Measurements from ENCODE around the gene CFAP141.

CFAP141 gene

GRCh38 chr1:154190550-154190949 lies 15.6 kb downstream of the CFAP141 start:
- TF ChIP-seq YY1 (IDR thresholded peaks at IDR 0.05; ENCODE audit: insufficient read depth, insufficient read length) (no peak), SUZ12 (IDR thresholded peaks at IDR 0.05; ENCODE audit: extremely low read depth, insufficient read depth, insufficient read length) (no peak)
- DNase-seq (ENCODE audit: low read depth, low spot score): no peak
- no peak overlapping the region for H3K4me3 ChIP-seq (ENCODE audit: insufficient read length, low read depth)
- H3K9me3 ChIP-seq (ENCODE audit: insufficient read depth, low read length): no peaks in the 10 kb centered on the region
- H3K27me3 ChIP-seq (ENCODE audit: insufficient read depth, insufficient read length): peaks cover 5% of the 10 kb centered on the region
- H3K4me1 ChIP-seq (ENCODE audit: insufficient read depth, insufficient read length): peaks cover 7% of the 10 kb centered on the region
- H3K9ac ChIP-seq (ENCODE audit: insufficient read length, low read depth): no peak overlapping the region
- H3K36me3 ChIP-seq (ENCODE audit: insufficient read depth, insufficient read length, low read length): no peaks in the 10 kb centered on the region

GRCh38 chr1:154186852-154187501 lies 19.2 kb downstream of the CFAP141 start:
- Histone ChIP-seq H3K9me3 (ENCODE audit: insufficient read depth, low read length) (no peaks in the 10 kb centered on the region), H3K4me1 (ENCODE audit: insufficient read depth, insufficient read length) (peaks cover 2% of the 10 kb centered on the region), H3K36me3 (ENCODE audit: insufficient read depth, insufficient read length, low read length) (peaks cover 3% of the 10 kb centered on the region), H3K4me3 (ENCODE audit: insufficient read length, low read depth) (no peak overlapping the region), H3K9ac (ENCODE audit: insufficient read length, low read depth) (peak overlapping the region; percentile 14), H3K27me3 (ENCODE audit: insufficient read depth, insufficient read length) (no peaks in the 10 kb centered on the region)
- TF ChIP-seq YY1 (IDR thresholded peaks at IDR 0.05; ENCODE audit: insufficient read depth, insufficient read length): no peak
- TF ChIP-seq SUZ12 (IDR thresholded peaks at IDR 0.05; ENCODE audit: extremely low read depth, insufficient read depth, insufficient read length): no peak
- TF ChIP-seq ZNF274 (IDR thresholded peaks at IDR 0.05; ENCODE audit: low read depth, low read length): no peak
- peak; percentile 80 for DNase-seq (ENCODE audit: low read depth, low spot score)

GRCh38 chr1:154186177-154186576 lies 20.0 kb downstream of the CFAP141 start:
- peaks cover 8% of the 10 kb centered on the region for H3K36me3 ChIP-seq (ENCODE audit: insufficient read depth, insufficient read length, low read length)
- no peak overlapping the region for H3K4me3 ChIP-seq (ENCODE audit: insufficient read length, low read depth)
- H3K27me3 ChIP-seq (ENCODE audit: insufficient read depth, insufficient read length): no peaks in the 10 kb centered on the region
- peak; percentile 84 for DNase-seq (ENCODE audit: low read depth, low spot score)
- peaks cover 2% of the 10 kb centered on the region for H3K4me1 ChIP-seq (ENCODE audit: insufficient read depth, insufficient read length)
- TF ChIP-seq SUZ12 (IDR thresholded peaks at IDR 0.05; ENCODE audit: extremely low read depth, insufficient read depth, insufficient read length): no peak
- no peak for TF ChIP-seq ZNF274 (IDR thresholded peaks at IDR 0.05; ENCODE audit: low read depth, low read length)
- no peak for TF ChIP-seq YY1 (IDR thresholded peaks at IDR 0.05; ENCODE audit: insufficient read depth, insufficient read length)
- H3K9ac ChIP-seq (ENCODE audit: insufficient read length, low read depth): peak overlapping the region; percentile 14
- H3K9me3 ChIP-seq (ENCODE audit: insufficient read depth, low read length): no peaks in the 10 kb centered on the region

GRCh38 chr1:154183046-154183915 lies 22.9 kb downstream of the CFAP141 start:
- H3K27me3 ChIP-seq (ENCODE audit: insufficient read depth, insufficient read length): no peaks in the 10 kb centered on the region
- no peak for TF ChIP-seq ZNF274 (IDR thresholded peaks at IDR 0.05; ENCODE audit: low read depth, low read length)
- peak; percentile 40 for TF ChIP-seq YY1 (IDR thresholded peaks at IDR 0.05; ENCODE audit: insufficient read depth, insufficient read length)
- TF ChIP-seq SUZ12 (IDR thresholded peaks at IDR 0.05; ENCODE audit: extremely low read depth, insufficient read depth, insufficient read length): no peak
- DNase-seq (ENCODE audit: low read depth, low spot score): peak; percentile 99
- peaks cover 35% of the 10 kb centered on the region for H3K36me3 ChIP-seq (ENCODE audit: insufficient read depth, insufficient read length, low read length)
- peaks cover 6% of the 10 kb centered on the region for H3K4me1 ChIP-seq (ENCODE audit: insufficient read depth, insufficient read length)
- peak overlapping the region; percentile 99 for H3K4me3 ChIP-seq (ENCODE audit: insufficient read length, low read depth)
- H3K9me3 ChIP-seq (ENCODE audit: insufficient read depth, low read length): no peaks in the 10 kb centered on the region
- peak overlapping the region; percentile 99 for H3K9ac ChIP-seq (ENCODE audit: insufficient read length, low read depth)

GRCh38 chr1:154182344-154183045 lies 23.6 kb downstream of the CFAP141 start:
- Histone ChIP-seq H3K36me3 (ENCODE audit: insufficient read depth, insufficient read length, low read length) (peaks cover 43% of the 10 kb centered on the region), H3K4me1 (ENCODE audit: insufficient read depth, insufficient read length) (peaks cover 6% of the 10 kb centered on the region), H3K9ac (ENCODE audit: insufficient read length, low read depth) (peak overlapping the region; percentile 99), H3K4me3 (ENCODE audit: insufficient read length, low read depth) (peak overlapping the region; percentile 99), H3K9me3 (ENCODE audit: insufficient read depth, low read length) (no peaks in the 10 kb centered on the region), H3K27me3 (ENCODE audit: insufficient read depth, insufficient read length) (no peaks in the 10 kb centered on the region)
- peak; percentile 39 for DNase-seq (ENCODE audit: low read depth, low spot score)
- TF ChIP-seq YY1 (IDR thresholded peaks at IDR 0.05; ENCODE audit: insufficient read depth, insufficient read length) (no peak), ZNF274 (IDR thresholded peaks at IDR 0.05; ENCODE audit: low read depth, low read length) (no peak), SUZ12 (IDR thresholded peaks at IDR 0.05; ENCODE audit: extremely low read depth, insufficient read depth, insufficient read length) (no peak)

GRCh38 chr1:154181944-154182343 lies 24.2 kb downstream of the CFAP141 start:
- Histone ChIP-seq H3K9ac (ENCODE audit: insufficient read length, low read depth) (peak overlapping the region; percentile 99), H3K4me3 (ENCODE audit: insufficient read length, low read depth) (peak overlapping the region; percentile 99), H3K27me3 (ENCODE audit: insufficient read depth, insufficient read length) (no peaks in the 10 kb centered on the region), H3K9me3 (ENCODE audit: insufficient read depth, low read length) (no peaks in the 10 kb centered on the region), H3K36me3 (ENCODE audit: insufficient read depth, insufficient read length, low read length) (peaks cover 48% of the 10 kb centered on the region), H3K4me1 (ENCODE audit: insufficient read depth, insufficient read length) (peaks cover 6% of the 10 kb centered on the region)
- no peak for TF ChIP-seq SUZ12 (IDR thresholded peaks at IDR 0.05; ENCODE audit: extremely low read depth, insufficient read depth, insufficient read length)
- no peak for TF ChIP-seq YY1 (IDR thresholded peaks at IDR 0.05; ENCODE audit: insufficient read depth, insufficient read length)
- no peak for TF ChIP-seq ZNF274 (IDR thresholded peaks at IDR 0.05; ENCODE audit: low read depth, low read length)
- DNase-seq (ENCODE audit: low read depth, low spot score): no peak
